ENCODE results near the gene DYRK1A.

DYRK1A gene

GRCh38 chr21:37530901-37531351, 164.4 kb downstream of the DYRK1A start:
- Histone ChIP-seq H3K9me3 (ENCODE audit: control insufficient read depth in 1 of 2, low read length in 2 of 2) (no peaks in the 10 kb centered on the region), H3K27me3 (ENCODE audit: control insufficient read depth in 1 of 2, insufficient read depth in 2 of 2, low read length in 2 of 2) (peaks cover 18 to 19% of the 10 kb centered on the region in 2 donors), H3K36me3 (ENCODE audit: control insufficient read depth in 1 of 2, insufficient read depth in 2 of 2, low read length in 2 of 2) (no peaks in the 10 kb centered on the region), H3K4me1 (ENCODE audit: control insufficient read depth in 1 of 2, insufficient read depth in 2 of 2, low read length in 2 of 2) (peaks cover 14 to 20% of the 10 kb centered on the region in 2 donors), H3K4me3 (ENCODE audit: low read depth in 1 of 2, low read length in 2 of 2) (no peak overlapping the region), H3K27ac (ENCODE audit: low read depth, low read length) (no peak overlapping the region), H3K9ac (ENCODE audit: low read depth in 1 of 2, low read length in 2 of 2) (no peak overlapping the region)

DNA sequence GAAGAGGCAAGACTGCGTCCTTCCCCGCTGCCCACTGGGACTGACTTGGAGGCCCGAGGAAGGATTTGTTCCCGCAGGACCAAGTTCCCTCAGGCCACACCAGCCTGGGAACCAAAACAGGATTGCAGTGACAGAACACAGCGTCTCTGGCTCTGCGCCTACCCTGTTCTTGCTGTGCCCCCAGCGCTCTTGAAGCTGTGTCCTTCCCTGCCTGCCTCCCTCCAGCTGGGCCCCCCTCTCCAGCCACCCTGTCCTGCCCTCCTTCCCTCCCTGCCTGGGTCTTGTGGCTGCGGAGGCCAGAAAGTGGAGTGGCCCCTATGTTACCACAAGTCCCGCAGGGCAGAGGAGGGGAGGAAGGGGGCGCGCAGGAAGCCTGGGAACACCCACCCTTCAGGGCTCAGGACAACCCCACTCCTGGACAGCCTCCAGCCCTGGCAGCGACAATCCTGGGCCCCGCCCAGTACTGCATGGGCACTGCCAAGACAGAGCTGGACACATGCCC, 164.9 kb downstream of the DYRK1A start:
- peaks cover 18 to 19% of the 10 kb centered on the region in 2 donors for H3K27me3 ChIP-seq (ENCODE audit: control insufficient read depth in 1 of 2, insufficient read depth in 2 of 2, low read length in 2 of 2)
- peaks cover 14 to 20% of the 10 kb centered on the region in 2 donors for H3K4me1 ChIP-seq (ENCODE audit: control insufficient read depth in 1 of 2, insufficient read depth in 2 of 2, low read length in 2 of 2)
- no peak overlapping the region for H3K9ac ChIP-seq (ENCODE audit: low read depth in 1 of 2, low read length in 2 of 2)
- H3K27ac ChIP-seq (ENCODE audit: low read depth, low read length) = no peak overlapping the region
- peak overlapping the region in 1 of 2 donors; percentile 28 for H3K4me3 ChIP-seq (ENCODE audit: low read depth in 1 of 2, low read length in 2 of 2)
- no peaks in the 10 kb centered on the region for H3K9me3 ChIP-seq (ENCODE audit: control insufficient read depth in 1 of 2, low read length in 2 of 2)
- no peaks in the 10 kb centered on the region for H3K36me3 ChIP-seq (ENCODE audit: control insufficient read depth in 1 of 2, insufficient read depth in 2 of 2, low read length in 2 of 2)

DNA sequence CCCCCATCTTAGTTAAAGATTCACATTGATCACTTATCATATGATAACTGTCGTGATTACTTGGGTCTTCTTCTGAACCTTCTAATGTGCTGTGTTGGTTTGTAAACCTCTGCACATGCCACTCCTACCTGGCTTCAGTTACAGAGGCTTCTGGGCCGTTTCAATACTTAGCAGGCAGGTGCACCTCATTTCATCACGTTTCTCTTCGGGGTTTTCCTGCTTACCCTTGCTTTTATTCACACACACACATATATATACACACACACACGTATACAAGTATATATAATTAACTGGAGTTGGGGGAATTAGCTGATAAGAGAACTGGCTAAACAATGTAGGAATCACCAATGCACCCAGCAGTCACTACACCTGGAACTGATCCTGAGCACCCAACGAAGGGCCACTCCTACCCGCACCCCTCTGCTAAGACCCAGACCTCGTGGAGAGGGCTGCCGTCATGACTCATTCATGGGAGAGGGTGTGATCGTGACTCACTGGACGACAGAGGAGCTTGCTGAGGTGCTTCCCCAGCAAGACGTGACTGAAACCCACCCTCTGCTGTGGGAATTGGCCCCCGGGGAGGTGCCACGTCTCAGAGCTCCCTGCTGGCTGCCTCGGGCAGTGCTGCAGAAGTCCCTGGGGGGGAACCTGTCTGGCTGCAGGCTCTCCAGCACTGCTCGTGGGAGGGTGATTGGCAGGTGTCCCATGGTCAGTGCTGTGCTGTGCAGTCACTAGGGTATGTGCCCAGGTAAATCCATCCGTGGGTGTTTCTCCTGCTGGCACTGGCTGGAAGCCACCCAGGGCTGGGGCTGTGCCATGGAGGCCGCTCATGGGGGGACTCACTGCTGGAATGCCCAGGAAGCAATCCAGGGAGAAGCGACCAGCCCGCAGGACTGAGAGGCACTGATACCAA, 166.6 kb downstream of the DYRK1A start:
- H3K9me3 ChIP-seq (ENCODE audit: control insufficient read depth in 1 of 2, low read length in 2 of 2) = no peaks in the 10 kb centered on the region
- peaks cover 14 to 20% of the 10 kb centered on the region in 2 donors for H3K4me1 ChIP-seq (ENCODE audit: control insufficient read depth in 1 of 2, insufficient read depth in 2 of 2, low read length in 2 of 2)
- H3K27ac ChIP-seq (ENCODE audit: low read depth, low read length) = no peak overlapping the region
- peaks cover 18 to 19% of the 10 kb centered on the region in 2 donors for H3K27me3 ChIP-seq (ENCODE audit: control insufficient read depth in 1 of 2, insufficient read depth in 2 of 2, low read length in 2 of 2)
- no peak overlapping the region for H3K9ac ChIP-seq (ENCODE audit: low read depth in 1 of 2, low read length in 2 of 2)
- H3K4me3 ChIP-seq (ENCODE audit: low read depth in 1 of 2, low read length in 2 of 2) = no peak overlapping the region
- no peaks in the 10 kb centered on the region for H3K36me3 ChIP-seq (ENCODE audit: control insufficient read depth in 1 of 2, insufficient read depth in 2 of 2, low read length in 2 of 2)

- H3K9ac ChIP-seq (ENCODE audit: low read depth in 1 of 2, low read length in 2 of 2) = no peak overlapping the region
- H3K27ac ChIP-seq (ENCODE audit: low read depth, low read length) = no peak overlapping the region
- no peaks in the 10 kb centered on the region for H3K9me3 ChIP-seq (ENCODE audit: control insufficient read depth in 1 of 2, low read length in 2 of 2)
- peaks cover 14 to 20% of the 10 kb centered on the region in 2 donors for H3K4me1 ChIP-seq (ENCODE audit: control insufficient read depth in 1 of 2, insufficient read depth in 2 of 2, low read length in 2 of 2)
- peaks cover 18 to 19% of the 10 kb centered on the region in 2 donors for H3K27me3 ChIP-seq (ENCODE audit: control insufficient read depth in 1 of 2, insufficient read depth in 2 of 2, low read length in 2 of 2)
- H3K4me3 ChIP-seq (ENCODE audit: low read depth in 1 of 2, low read length in 2 of 2) = no peak overlapping the region
- no peaks in the 10 kb centered on the region for H3K36me3 ChIP-seq (ENCODE audit: control insufficient read depth in 1 of 2, insufficient read depth in 2 of 2, low read length in 2 of 2)
These were observed 167.9 kb downstream of the DYRK1A start for GRCh38 chr21:37534431-37534830.

- Histone ChIP-seq H3K4me3 (ENCODE audit: low read depth in 1 of 2, low read length in 2 of 2) (no peak overlapping the region), H3K36me3 (ENCODE audit: control insufficient read depth in 1 of 2, insufficient read depth in 2 of 2, low read length in 2 of 2) (no peaks in the 10 kb centered on the region), H3K9me3 (ENCODE audit: control insufficient read depth in 1 of 2, low read length in 2 of 2) (no peaks in the 10 kb centered on the region), H3K27me3 (ENCODE audit: control insufficient read depth in 1 of 2, insufficient read depth in 2 of 2, low read length in 2 of 2) (peaks cover 18 to 19% of the 10 kb centered on the region in 2 donors), H3K9ac (ENCODE audit: low read depth in 1 of 2, low read length in 2 of 2) (no peak overlapping the region), H3K27ac (ENCODE audit: low read depth, low read length) (no peak overlapping the region), H3K4me1 (ENCODE audit: control insufficient read depth in 1 of 2, insufficient read depth in 2 of 2, low read length in 2 of 2) (peaks cover 14 to 20% of the 10 kb centered on the region in 2 donors)
These were observed 168.6 kb downstream of the DYRK1A start for GRCh38 chr21:37535130-37535529.

DNA sequence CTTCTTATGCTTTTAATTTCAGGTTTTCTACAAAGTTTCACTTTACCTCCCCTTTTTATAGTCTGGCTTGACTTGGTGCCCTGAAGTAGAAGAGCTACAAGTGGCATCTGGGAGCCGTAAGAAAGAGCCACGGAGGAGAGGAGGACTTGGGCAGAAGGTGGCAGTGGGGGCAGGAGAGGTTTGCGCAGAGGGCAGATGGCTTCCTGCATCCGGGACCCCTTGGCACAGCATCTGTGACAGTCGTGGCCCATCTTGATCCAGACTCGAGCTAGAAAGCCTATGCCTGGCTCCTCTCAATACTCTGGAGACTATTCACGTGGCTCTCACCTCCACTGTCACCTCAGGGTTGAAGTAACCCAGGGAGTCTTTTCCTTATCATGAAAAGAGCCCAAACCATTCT, 169.1 kb downstream of the DYRK1A start:
- Histone ChIP-seq H3K9ac (ENCODE audit: low read depth in 1 of 2, low read length in 2 of 2) (no peak overlapping the region), H3K27me3 (ENCODE audit: control insufficient read depth in 1 of 2, insufficient read depth in 2 of 2, low read length in 2 of 2) (peaks cover 18 to 19% of the 10 kb centered on the region in 2 donors), H3K4me3 (ENCODE audit: low read depth in 1 of 2, low read length in 2 of 2) (no peak overlapping the region), H3K27ac (ENCODE audit: low read depth, low read length) (no peak overlapping the region), H3K4me1 (ENCODE audit: control insufficient read depth in 1 of 2, insufficient read depth in 2 of 2, low read length in 2 of 2) (peaks cover 14 to 20% of the 10 kb centered on the region in 2 donors), H3K9me3 (ENCODE audit: control insufficient read depth in 1 of 2, low read length in 2 of 2) (no peaks in the 10 kb centered on the region), H3K36me3 (ENCODE audit: control insufficient read depth in 1 of 2, insufficient read depth in 2 of 2, low read length in 2 of 2) (no peaks in the 10 kb centered on the region)

- H3K4me3 ChIP-seq (ENCODE audit: low read depth in 1 of 2, low read length in 2 of 2) = no peak overlapping the region
These were observed 170.2 kb downstream of the DYRK1A start for GRCh38 chr21:37536616-37537278.

DNA sequence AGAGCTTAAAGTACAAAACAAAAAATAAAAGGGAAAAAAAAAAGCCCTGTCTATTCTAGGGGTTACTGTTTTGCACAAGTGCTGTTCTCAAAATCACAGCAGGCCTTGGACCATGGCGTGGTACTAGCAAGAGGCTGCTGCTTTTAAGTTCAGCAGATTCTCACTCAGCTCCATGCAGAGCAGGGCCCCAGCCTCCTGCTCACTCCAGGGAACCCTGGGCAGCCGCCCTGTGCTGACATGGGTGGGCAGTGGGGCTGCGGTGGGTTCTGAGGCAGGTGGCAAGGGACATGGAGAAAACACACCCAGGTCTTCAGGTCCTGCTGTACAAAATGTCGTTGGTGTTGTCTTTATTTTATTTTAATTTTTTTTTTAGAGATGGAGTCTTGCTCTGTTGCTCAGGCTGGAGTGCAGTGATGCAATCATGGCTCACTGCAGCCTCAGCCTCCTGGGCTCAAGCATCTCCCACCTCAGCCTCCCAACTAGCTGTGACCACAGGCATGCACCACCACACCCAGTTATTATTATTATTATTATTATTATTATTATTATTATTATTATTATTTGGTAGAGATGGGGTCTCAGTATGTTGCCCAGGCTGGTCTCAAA, 170.9 kb downstream of the DYRK1A start:
- Histone ChIP-seq H3K9me3 (ENCODE audit: control insufficient read depth in 1 of 2, low read length in 2 of 2) (no peaks in the 10 kb centered on the region), H3K9ac (ENCODE audit: low read depth in 1 of 2, low read length in 2 of 2) (no peak overlapping the region), H3K4me1 (ENCODE audit: control insufficient read depth in 1 of 2, insufficient read depth in 2 of 2, low read length in 2 of 2) (peaks cover 8 to 10% of the 10 kb centered on the region in 2 donors), H3K27ac (ENCODE audit: low read depth, low read length) (no peak overlapping the region), H3K36me3 (ENCODE audit: control insufficient read depth in 1 of 2, insufficient read depth in 2 of 2, low read length in 2 of 2) (no peaks in the 10 kb centered on the region), H3K4me3 (ENCODE audit: low read depth in 1 of 2, low read length in 2 of 2) (no peak overlapping the region), H3K27me3 (ENCODE audit: control insufficient read depth in 1 of 2, insufficient read depth in 2 of 2, low read length in 2 of 2) (peaks cover 9 to 18% of the 10 kb centered on the region in 2 donors)

More at GRCh38 chr21:37536616-37537278, 170.2 kb downstream of the DYRK1A start:
- H3K27me3 ChIP-seq (ENCODE audit: control insufficient read depth in 1 of 2, insufficient read depth in 2 of 2, low read length in 2 of 2) = peaks cover 9 to 18% of the 10 kb centered on the region in 2 donors
- no peak overlapping the region for H3K9ac ChIP-seq (ENCODE audit: low read depth in 1 of 2, low read length in 2 of 2)
- no peaks in the 10 kb centered on the region for H3K9me3 ChIP-seq (ENCODE audit: control insufficient read depth in 1 of 2, low read length in 2 of 2)
- no peaks in the 10 kb centered on the region for H3K36me3 ChIP-seq (ENCODE audit: control insufficient read depth in 1 of 2, insufficient read depth in 2 of 2, low read length in 2 of 2)
- no peak overlapping the region for H3K27ac ChIP-seq (ENCODE audit: low read depth, low read length)
- H3K4me1 ChIP-seq (ENCODE audit: control insufficient read depth in 1 of 2, insufficient read depth in 2 of 2, low read length in 2 of 2) = peaks cover 8 to 11% of the 10 kb centered on the region in 2 donors

- Histone ChIP-seq H3K4me1 (ENCODE audit: control insufficient read depth in 1 of 2, insufficient read depth in 2 of 2, low read length in 2 of 2) (no peaks in the 10 kb centered on the region), H3K36me3 (ENCODE audit: control insufficient read depth in 1 of 2, insufficient read depth in 2 of 2, low read length in 2 of 2) (no peaks in the 10 kb centered on the region), H3K27me3 (ENCODE audit: control insufficient read depth in 1 of 2, insufficient read depth in 2 of 2, low read length in 2 of 2) (peaks cover 5 to 12% of the 10 kb centered on the region in 2 donors), H3K4me3 (ENCODE audit: low read depth in 1 of 2, low read length in 2 of 2) (no peak overlapping the region), H3K27ac (ENCODE audit: low read depth, low read length) (no peak overlapping the region), H3K9me3 (ENCODE audit: control insufficient read depth in 1 of 2, low read length in 2 of 2) (no peaks in the 10 kb centered on the region), H3K9ac (ENCODE audit: low read depth in 1 of 2, low read length in 2 of 2) (no peak overlapping the region)
These were observed 172.5 kb downstream of the DYRK1A start for GRCh38 chr21:37538971-37539590.

Data from duodenal mucosa (tissue), 2 donors.